Activated T-cell treated with anti-CD3 and anti-CD28 coated beads, Interleukin-2, amount 50 U/mL, for 72 hours (primary cell): ENCODE results near the gene PCDHGA10. TPM values are rescaled to one million over a fixed set of nuclear protein-coding genes. Genes with fewer than 3 reads are reported as not detected.
"Not testable (repeated sequence)": the region's sequence is repeated elsewhere in the genome, so short reads cannot be mapped to it uniquely, and the experiment has no call there.

Experiments
- ATAC-seq, 2 donors: fragments of 150-1000 bp; cut with Tn5 transposase; replicated peaks in 1 of 2; 2 replicates each; pipeline ENCODE4 v1.10.0; 2021; ENCODE audit warnings: moderate library complexity in 2 of 2, mild to moderate bottlenecking in 1 of 2
- DNase-seq, 2 donors: peaks; one replicate each; pipeline ENCODE4 v3.0.0; 2021 to 2022; ENCODE audit warnings: mixed read lengths in 1 of 2
- H3K27ac Mint-ChIP-seq: one replicate; pipeline ENCODE4 v1.8.0; 2022; ENCODE audit warnings: mild to moderate bottlenecking, moderate library complexity, mixed read lengths
- H3K27me3 Mint-ChIP-seq: one replicate; pipeline ENCODE4 v1.8.0; 2022; ENCODE audit warnings: low read depth, mixed read lengths
- H3K36me3 Mint-ChIP-seq, 2 donors: one replicate each; pipeline ENCODE4 v1.8.0; 2022; ENCODE audit warnings: mixed read lengths in 2 of 2, mild to moderate bottlenecking in 1 of 2; ENCODE audit not compliant: insufficient read depth in 2 of 2
- H3K4me1 Mint-ChIP-seq: one replicate; pipeline ENCODE4 v1.8.0; 2022; ENCODE audit warnings: low read depth, mixed read lengths
- H3K4me3 Mint-ChIP-seq, 2 donors: one replicate each; pipeline ENCODE4 v1.8.0; 2022; ENCODE audit warnings: mild to moderate bottlenecking in 2 of 2, mixed read lengths in 2 of 2, moderate library complexity in 2 of 2
- H3K9me3 Mint-ChIP-seq, 2 donors: one replicate each; pipeline ENCODE4 v1.8.0; 2022; ENCODE audit warnings: mixed read lengths in 2 of 2
- total RNA-seq, 2 donors: library from RNA; stranded (reverse); gene quantifications; one replicate each; pipeline ENCODE4 v1.2.3, GENCODE V29; 2022

The PCDHGA10 gene
- total RNA-seq, 2 donors from 2014 or later: 0.12 TPM

GRCh38 chr5:141399555-141400258 lies 13.1 kb upstream of the PCDHGA10 start:
- DNase-seq: no peak
- peaks cover 72% of the 10 kb centered on the region for H3K27me3 Mint-ChIP-seq
- H3K36me3 Mint-ChIP-seq: peaks cover 11 to 23% of the 10 kb centered on the region in 2 donors
- no peak overlapping the region for H3K4me3 Mint-ChIP-seq
- ATAC-seq: no peak
- H3K9me3 Mint-ChIP-seq: peaks cover 2 to 5% of the 10 kb centered on the region in 2 donors
- H3K27ac Mint-ChIP-seq: no peak overlapping the region
- H3K4me1 Mint-ChIP-seq: peaks cover 10% of the 10 kb centered on the region

- ATAC-seq (no peak), DNase-seq (no peak)
- Mint-ChIP-seq H3K27me3 (peaks cover 77% of the 10 kb centered on the region), H3K4me1 (peaks cover 10% of the 10 kb centered on the region), H3K4me3 (peak within 1 kb of the TSS; percentile 67 to 75), H3K27ac (peak within 1 kb of the TSS; percentile 82), H3K36me3 (peaks cover 16 to 20% of the 10 kb centered on the region in 2 donors), H3K9me3 (peaks cover 4 to 6% of the 10 kb centered on the region in 2 donors)
These were observed 10.1 kb upstream of the PCDHGA10 start, which contains the start of gene PCDHGA9 for GRCh38 chr5:141402553-141403243. Gene PCDHGA9 (plus strand): TSS chr5:141402778. CDS start chr5:141402953, 175 bp downstream.

GRCh38 chr5:141403387-141403786 lies 9.4 kb upstream of the PCDHGA10 start:
- Mint-ChIP-seq H3K36me3 (peaks cover 17 to 24% of the 10 kb centered on the region in 2 donors), H3K9me3 (peaks cover 4 to 6% of the 10 kb centered on the region in 2 donors), H3K4me3 (no peak overlapping the region), H3K4me1 (peaks cover 10% of the 10 kb centered on the region), H3K27ac (no peak overlapping the region), H3K27me3 (peaks cover 83% of the 10 kb centered on the region)
- DNase-seq: no peak
- no peak for ATAC-seq

GRCh38 chr5:141407790-141408505 lies 4.8 kb upstream of the PCDHGA10 start, which contains the start of gene PCDHGB6:
Gene PCDHGB6 (plus strand): TSS chr5:141408021. CDS start chr5:141408203, 182 bp downstream.
- H3K9me3 Mint-ChIP-seq: peaks cover 8 to 11% of the 10 kb centered on the region in 2 donors
- peak within 1 kb of the TSS; percentile 68 for H3K27ac Mint-ChIP-seq
- ATAC-seq (peak; percentile 55 to 59), DNase-seq (peak; percentile 41 to 53)
- H3K27me3 Mint-ChIP-seq: peaks cover 81% of the 10 kb centered on the region
- H3K4me1 Mint-ChIP-seq: peaks cover 13% of the 10 kb centered on the region
- peaks cover 14 to 27% of the 10 kb centered on the region in 2 donors for H3K36me3 Mint-ChIP-seq
- H3K4me3 Mint-ChIP-seq: peak within 1 kb of the TSS; percentile 58 to 67

GRCh38 chr5:141409598-141410306 lies 3.0 kb upstream of the PCDHGA10 start:
- Mint-ChIP-seq H3K4me3 (no peak overlapping the region), H3K36me3 (peaks cover 18 to 35% of the 10 kb centered on the region in 2 donors), H3K9me3 (peaks cover 11 to 12% of the 10 kb centered on the region in 2 donors), H3K27me3 (peaks cover 84% of the 10 kb centered on the region), H3K4me1 (peaks cover 25% of the 10 kb centered on the region), H3K27ac (no peak overlapping the region)
- DNase-seq (no peak), ATAC-seq (no peak)

GRCh38 chr5:141411575-141411974 lies 1.2 kb upstream of the PCDHGA10 start:
- H3K4me3 Mint-ChIP-seq: no peak overlapping the region
- H3K9me3 Mint-ChIP-seq: peaks cover 8 to 12% of the 10 kb centered on the region in 2 donors
- no peak for ATAC-seq
- H3K4me1 Mint-ChIP-seq: peaks cover 31% of the 10 kb centered on the region
- peaks cover 79% of the 10 kb centered on the region for H3K27me3 Mint-ChIP-seq
- H3K27ac Mint-ChIP-seq: no peak overlapping the region
- no peak for DNase-seq
- peaks cover 14 to 31% of the 10 kb centered on the region in 2 donors for H3K36me3 Mint-ChIP-seq

GRCh38 chr5:141413540-141414069 lies 818 bp downstream of the PCDHGA10 start:
- Mint-ChIP-seq H3K4me3 (peak overlapping the region; percentile 91 to 92), H3K27me3 (peaks cover 79% of the 10 kb centered on the region), H3K36me3 (peaks cover 20 to 29% of the 10 kb centered on the region in 2 donors), H3K4me1 (peaks cover 37% of the 10 kb centered on the region), H3K27ac (peak overlapping the region; percentile 82), H3K9me3 (peaks cover 12 to 13% of the 10 kb centered on the region in 2 donors)
- ATAC-seq (no peak), DNase-seq (no peak)

- H3K27ac Mint-ChIP-seq, H3K9me3 Mint-ChIP-seq, DNase-seq, ATAC-seq: not testable (repeated sequence)
- Mint-ChIP-seq H3K4me3 (peak overlapping the region; percentile 19 to 37), H3K4me1 (peaks cover 32% of the 10 kb centered on the region), H3K27me3 (peaks cover 80% of the 10 kb centered on the region), H3K36me3 (peaks cover 20 to 27% of the 10 kb centered on the region in 2 donors)
These were observed 1.9 kb downstream of the PCDHGA10 start for GRCh38 chr5:141414548-141415274.

- Mint-ChIP-seq H3K27me3 (peaks cover 80% of the 10 kb centered on the region), H3K4me1 (peaks cover 32% of the 10 kb centered on the region), H3K9me3 (peaks cover 8 to 11% of the 10 kb centered on the region in 2 donors), H3K4me3 (peak overlapping the region; percentile 37 to 59), H3K36me3 (peaks cover 19 to 28% of the 10 kb centered on the region in 2 donors)
- not testable (repeated sequence) for DNase-seq, H3K27ac Mint-ChIP-seq, ATAC-seq
These were observed 2.5 kb downstream of the PCDHGA10 start for GRCh38 chr5:141415275-141415618.

GRCh38 chr5:141417494-141418172 lies 4.8 kb downstream of the PCDHGA10 start, which contains the start of gene PCDHGB7:
Gene PCDHGB7 (plus strand): TSS chr5:141417677. CDS start chr5:141417860, 183 bp downstream.
- Mint-ChIP-seq H3K4me1 (peaks cover 46% of the 10 kb centered on the region), H3K36me3 (peaks cover 17 to 43% of the 10 kb centered on the region in 2 donors)

More at GRCh38 chr5:141417494-141418172, 4.8 kb downstream of the PCDHGA10 start, which contains the start of gene PCDHGB7:
- peak within 1 kb of the TSS; percentile 77 to 86 for H3K4me3 Mint-ChIP-seq
- DNase-seq (peak; percentile 67 to 71), ATAC-seq (peak; percentile 77 to 79)
- H3K27me3 Mint-ChIP-seq: peaks cover 90% of the 10 kb centered on the region
- not testable (repeated sequence) for H3K9me3 Mint-ChIP-seq
- peak within 1 kb of the TSS; percentile 77 for H3K27ac Mint-ChIP-seq
